SU-DHL-6 (cell line): ENCODE data around the gene ANKRD13A.

Experiments used
- CTCF ChIP-seq: fragments of 200-600 bp; sonication (generic); IDR thresholded peaks from one replicate; pipeline ENCODE4 v1.5.1; 2017; ENCODE audit warnings: antibody characterized with exemption, mild to moderate bottlenecking, low read length, moderate library complexity; ENCODE audit not compliant: insufficient read depth, poor library complexity, severe bottlenecking
- EZH2phosphoT487 ChIP-seq: fragments of 200-600 bp; sonication (generic), shearing (Covaris generic); conservative IDR thresholded peaks from 2 replicates; pipeline ENCODE4 v1.6.1; 2018; ENCODE audit warnings: mild to moderate bottlenecking, antibody characterized with exemption, low read length, moderate library complexity, mixed read lengths

- TF ChIP-seq CTCF (no peak), EZH2phosphoT487 (no peak)
Measured at GRCh38 chr12:110007881-110008280, 8.7 kb downstream of the ANKRD13A start.
